Measurements from ENCODE around the gene ACSBG1.

DNA sequence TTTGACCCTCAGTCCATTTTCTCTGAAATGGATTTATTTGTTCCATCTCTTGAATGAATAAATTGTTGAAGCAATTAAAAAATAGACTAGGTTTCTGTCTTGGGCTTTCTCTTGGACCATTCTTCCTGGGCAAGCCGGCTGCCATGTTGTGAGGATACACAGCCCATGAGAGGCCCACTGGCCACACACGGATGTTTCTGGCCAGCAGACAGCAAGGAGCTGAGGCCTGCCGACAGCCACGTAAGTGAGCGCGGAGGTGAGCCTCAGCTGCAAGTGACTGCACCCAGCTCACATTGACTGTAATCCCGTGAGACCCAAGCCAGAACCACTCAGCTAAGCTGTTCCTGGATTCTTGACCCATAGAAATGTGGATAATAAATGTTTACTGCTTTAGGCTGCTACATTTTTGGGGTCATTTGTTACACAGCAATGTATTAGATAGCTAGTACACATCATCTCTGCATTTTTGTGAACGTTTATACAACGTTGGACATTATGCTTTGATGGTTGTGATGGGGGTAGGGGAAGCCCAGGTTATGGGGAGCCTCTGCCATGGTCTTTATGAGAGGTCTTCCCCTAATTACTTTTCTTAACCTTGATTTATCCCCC lies 62.4 kb downstream of the ACSBG1 start:
- TF ChIP-seq, protein P1, sequence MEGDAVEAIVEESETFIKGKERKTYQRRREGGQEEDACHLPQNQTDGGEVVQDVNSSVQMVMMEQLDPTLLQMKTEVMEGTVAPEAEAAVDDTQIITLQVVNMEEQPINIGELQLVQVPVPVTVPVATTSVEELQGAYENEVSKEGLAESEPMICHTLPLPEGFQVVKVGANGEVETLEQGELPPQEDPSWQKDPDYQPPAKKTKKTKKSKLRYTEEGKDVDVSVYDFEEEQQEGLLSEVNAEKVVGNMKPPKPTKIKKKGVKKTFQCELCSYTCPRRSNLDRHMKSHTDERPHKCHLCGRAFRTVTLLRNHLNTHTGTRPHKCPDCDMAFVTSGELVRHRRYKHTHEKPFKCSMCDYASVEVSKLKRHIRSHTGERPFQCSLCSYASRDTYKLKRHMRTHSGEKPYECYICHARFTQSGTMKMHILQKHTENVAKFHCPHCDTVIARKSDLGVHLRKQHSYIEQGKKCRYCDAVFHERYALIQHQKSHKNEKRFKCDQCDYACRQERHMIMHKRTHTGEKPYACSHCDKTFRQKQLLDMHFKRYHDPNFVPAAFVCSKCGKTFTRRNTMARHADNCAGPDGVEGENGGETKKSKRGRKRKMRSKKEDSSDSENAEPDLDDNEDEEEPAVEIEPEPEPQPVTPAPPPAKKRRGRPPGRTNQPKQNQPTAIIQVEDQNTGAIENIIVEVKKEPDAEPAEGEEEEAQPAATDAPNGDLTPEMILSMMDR (IDR thresholded peaks at IDR 0.05): no peak
- TF ChIP-seq POLR2A (IDR thresholded peaks at IDR 0.05): no peak
- TF ChIP-seq POLR2AphosphoS5 (IDR thresholded peaks at IDR 0.05; ENCODE audit: insufficient read depth in 1 of 2, low read depth in 1 of 2): no peak

Data from vagina (tissue), 2 donors.